Natural killer cell (primary cell): ENCODE results near the gene UBL4B. TPM values are rescaled to one million over a fixed set of nuclear protein-coding genes. Genes with fewer than 3 reads are reported as not detected.

ENCODE experiments used
- ATAC-seq, 3 donors: fragments of 150-1000 bp in 2 of 3; fragments of 200-7000 bp in 1 of 3; cut with Tn5 transposase; 1 replicate in 1 of 3; 2 replicates in 2 of 3; pipeline ENCODE4 v1.10.0; 2021; ENCODE audit warnings: mild to moderate bottlenecking in 2 of 3, moderate library complexity in 2 of 3
- DNase-seq, 2 donors: peaks; one replicate each; pipeline versions ENCODE4 v3.0.0 to v3.0.0-alpha.2; 2013 to 2021; ENCODE audit warnings: mixed read lengths in 1 of 2
- H3K27ac ChIP-seq: one replicate; pipeline ENCODE4 v1.5.1; 2013; ENCODE audit warnings: mild to moderate bottlenecking, low read length
- H3K27me3 ChIP-seq: one replicate; pipeline ENCODE4 v1.6.1; 2013; ENCODE audit warnings: low read length; ENCODE audit not compliant: control insufficient read depth, insufficient read depth
- H3K36me3 ChIP-seq: one replicate; pipeline ENCODE4 v1.6.1; 2013; ENCODE audit warnings: low read length; ENCODE audit not compliant: control insufficient read depth, insufficient read depth
- H3K4me1 ChIP-seq: one replicate; pipeline ENCODE4 v1.6.1; 2013; ENCODE audit warnings: low read length; ENCODE audit not compliant: control insufficient read depth, insufficient read depth
- H3K4me3 ChIP-seq: one replicate; pipeline ENCODE4 v1.5.1; 2013; ENCODE audit warnings: low read length
- H3K9me3 ChIP-seq: one replicate; pipeline ENCODE4 v1.6.1; 2013; ENCODE audit warnings: low read length; ENCODE audit not compliant: control insufficient read depth, insufficient read depth
- H3K27ac Mint-ChIP-seq, 2 donors: one replicate each; pipeline ENCODE4 v1.8.0; 2022; ENCODE audit warnings: mild to moderate bottlenecking in 2 of 2, mixed read lengths in 2 of 2, moderate library complexity in 1 of 2
- H3K27me3 Mint-ChIP-seq, 2 donors: one replicate each; pipeline ENCODE4 v1.8.0; 2022; ENCODE audit warnings: low read depth in 2 of 2, mixed read lengths in 2 of 2
- H3K36me3 Mint-ChIP-seq: one replicate; pipeline ENCODE4 v1.8.0; 2022; ENCODE audit warnings: mixed read lengths
- H3K4me1 Mint-ChIP-seq, 2 donors: one replicate each; pipeline ENCODE4 v1.8.0; 2022; ENCODE audit warnings: mixed read lengths in 2 of 2
- H3K4me3 Mint-ChIP-seq: one replicate; pipeline ENCODE4 v1.8.0; 2022; ENCODE audit warnings: mild to moderate bottlenecking, moderate library complexity, mixed read lengths
- H3K9me3 Mint-ChIP-seq, 2 donors: one replicate each; pipeline ENCODE4 v1.8.0; 2022; ENCODE audit warnings: mixed read lengths in 2 of 2
- WGBS: methylation state at CpG from one replicate; pipeline ENCODE4 v1.1.7; 2013; ENCODE audit warnings: missing lambda C conversion rate; ENCODE audit not compliant: insufficient coverage; 5-methylcytosine and 5-hydroxymethylcytosine counted together
- intact Hi-C: fragments of 100-400 bp; cut with micrococcal nuclease; formaldehyde crosslinking; loops from one replicate; pipeline ENCODE4 v1.14.2; 2022
- total RNA-seq, 4 donors: library from RNA; stranded (reverse); fragments of 120-200 nt in 1 of 4; gene quantifications; one replicate each; pipeline versions ENCODE4 v1.2.3 to v1.2.4, GENCODE V29; 2013 to 2022
- TF ChIP-seq, protein P1 (sequence below): fragments of 200-600 bp; IDR thresholded peaks from one replicate; pipeline ENCODE4 v1.8.0; 2022; ENCODE audit warnings: antibody characterized with exemption

The UBL4B gene
- total RNA-seq, 3 donors from 2014 or later (not counting 1 experiment from before 2014, with no cell fraction given), result not detected

GRCh38 chr1:110091791-110092190 is 20.5 kb upstream of the UBL4B start:
- Mint-ChIP-seq H3K36me3 (no peaks in the 10 kb centered on the region), H3K9me3 (no peaks in the 10 kb centered on the region)

GRCh38 chr1:110092991-110093390 is 19.3 kb upstream of the UBL4B start:
- Mint-ChIP-seq H3K9me3 (no peaks in the 10 kb centered on the region), H3K36me3 (no peaks in the 10 kb centered on the region), H3K27me3 (peaks cover 16 to 19% of the 10 kb centered on the region in 2 donors), H3K4me3 (no peak overlapping the region), H3K27ac (no peak overlapping the region), H3K4me1 (no peaks in the 10 kb centered on the region)
- Histone ChIP-seq H3K9me3 (no peaks in the 10 kb centered on the region), H3K27ac (no peak overlapping the region), H3K4me3 (no peak overlapping the region), H3K4me1 (no peaks in the 10 kb centered on the region), H3K36me3 (no peaks in the 10 kb centered on the region), H3K27me3 (no peaks in the 10 kb centered on the region)
- ATAC-seq, result no peak
- DNase-seq, result no peak
- intact Hi-C loops, result no loop called here
- WGBS, result 90% methylated on average over 2 of the region's 2 CpGs
- TF ChIP-seq, protein P1, sequence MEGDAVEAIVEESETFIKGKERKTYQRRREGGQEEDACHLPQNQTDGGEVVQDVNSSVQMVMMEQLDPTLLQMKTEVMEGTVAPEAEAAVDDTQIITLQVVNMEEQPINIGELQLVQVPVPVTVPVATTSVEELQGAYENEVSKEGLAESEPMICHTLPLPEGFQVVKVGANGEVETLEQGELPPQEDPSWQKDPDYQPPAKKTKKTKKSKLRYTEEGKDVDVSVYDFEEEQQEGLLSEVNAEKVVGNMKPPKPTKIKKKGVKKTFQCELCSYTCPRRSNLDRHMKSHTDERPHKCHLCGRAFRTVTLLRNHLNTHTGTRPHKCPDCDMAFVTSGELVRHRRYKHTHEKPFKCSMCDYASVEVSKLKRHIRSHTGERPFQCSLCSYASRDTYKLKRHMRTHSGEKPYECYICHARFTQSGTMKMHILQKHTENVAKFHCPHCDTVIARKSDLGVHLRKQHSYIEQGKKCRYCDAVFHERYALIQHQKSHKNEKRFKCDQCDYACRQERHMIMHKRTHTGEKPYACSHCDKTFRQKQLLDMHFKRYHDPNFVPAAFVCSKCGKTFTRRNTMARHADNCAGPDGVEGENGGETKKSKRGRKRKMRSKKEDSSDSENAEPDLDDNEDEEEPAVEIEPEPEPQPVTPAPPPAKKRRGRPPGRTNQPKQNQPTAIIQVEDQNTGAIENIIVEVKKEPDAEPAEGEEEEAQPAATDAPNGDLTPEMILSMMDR, result no peak

More at GRCh38 chr1:110091791-110092190, 20.5 kb upstream of the UBL4B start:
- H3K9me3 ChIP-seq, result no peaks in the 10 kb centered on the region
- TF ChIP-seq, protein P1, result no peak
- H3K27ac ChIP-seq, result no peak overlapping the region
- H3K4me1 Mint-ChIP-seq, result no peaks in the 10 kb centered on the region
- H3K4me1 ChIP-seq, result no peaks in the 10 kb centered on the region
- H3K27me3 ChIP-seq, result no peaks in the 10 kb centered on the region
- H3K4me3 Mint-ChIP-seq, result no peak overlapping the region
- no peak for ATAC-seq
- intact Hi-C loops, result no loop called here
- no peak for DNase-seq
- H3K36me3 ChIP-seq, result no peaks in the 10 kb centered on the region
- 94% methylated on average over 3 of the region's 3 CpGs for WGBS
- peaks cover 20 to 28% of the 10 kb centered on the region in 2 donors for H3K27me3 Mint-ChIP-seq
- H3K4me3 ChIP-seq, result no peak overlapping the region
- H3K27ac Mint-ChIP-seq, result no peak overlapping the region

- no peak overlapping the region for H3K27ac Mint-ChIP-seq
- H3K36me3 Mint-ChIP-seq, result no peaks in the 10 kb centered on the region
- H3K9me3 ChIP-seq, result no peaks in the 10 kb centered on the region
- no peak for ATAC-seq
- TF ChIP-seq, protein P1, result no peak
- no peak overlapping the region for H3K4me3 ChIP-seq
- H3K4me3 Mint-ChIP-seq, result no peak overlapping the region
- DNase-seq, result no peak
- peaks cover 15% of the 10 kb centered on the region in 2 donors for H3K27me3 Mint-ChIP-seq
- H3K9me3 Mint-ChIP-seq, result no peaks in the 10 kb centered on the region
- WGBS, result 57% methylated on average over 7 of the region's 7 CpGs
- H3K4me1 Mint-ChIP-seq, result no peaks in the 10 kb centered on the region
- no peak overlapping the region for H3K27ac ChIP-seq
- H3K27me3 ChIP-seq, result no peaks in the 10 kb centered on the region
- intact Hi-C loops, result no loop called here
- H3K36me3 ChIP-seq, result no peaks in the 10 kb centered on the region
- H3K4me1 ChIP-seq, result no peaks in the 10 kb centered on the region
Observed at GRCh38 chr1:110094931-110095654, 17.1 kb upstream of the UBL4B start.
